Lower leg skin (tissue), 4 donors: ENCODE results near the gene STARD3. TPM values are rescaled to one million over a fixed set of nuclear protein-coding genes. Genes with fewer than 3 reads are reported as not detected.

Source experiments
- DNase-seq, 2 donors: peaks; one replicate each; pipeline ENCODE4 v3.0.0-alpha.2; 2019; ENCODE audit warnings: low spot score in 2 of 2
- H3K4me3 ChIP-seq: fragments of 200-600 bp; sonication (generic); 2 replicates; pipeline ENCODE4 v1.5.1; 2017; ENCODE audit warnings: mild to moderate bottlenecking, low read depth; ENCODE audit not compliant: poor library complexity, severe bottlenecking
- POLR2A ChIP-seq, 2 donors: fragments of 450-650 bp; IDR thresholded peaks; one replicate each; pipeline ENCODE4 v1.6.1; 2016 to 2017; ENCODE audit warnings: antibody characterized with exemption in 2 of 2, mild to moderate bottlenecking in 1 of 2, moderate library complexity in 1 of 2
- WGBS, 2 donors: methylation state at CpG; one replicate each; pipeline ENCODE4 v1.1.5; 2018; 5-methylcytosine and 5-hydroxymethylcytosine counted together
- intact Hi-C: fragments of 100-400 bp; cut with DNase I; formaldehyde crosslinking; loops from one replicate; pipeline ENCODE4 v1.15.0; 2023; ENCODE audit warnings: low total_unique reads
- total RNA-seq, 4 donors: library from RNA; depleted of rRNA; stranded (reverse); fragments of >200 nt; gene quantifications; one replicate each; pipeline ENCODE4 v1.1.0, GENCODE V29; 2016
- TF ChIP-seq, protein P1 (sequence below), 3 donors: fragments of 450-650 bp; IDR thresholded peaks; one replicate each; pipeline ENCODE4 v1.5.1; 2016; ENCODE audit warnings: antibody characterized with exemption in 3 of 3, mild to moderate bottlenecking in 3 of 3, moderate library complexity in 2 of 3

STARD3 gene
- total RNA-seq, 4 donors from 2014 or later: 47.7 to 99.7 (median 65.7) TPM

DNA sequence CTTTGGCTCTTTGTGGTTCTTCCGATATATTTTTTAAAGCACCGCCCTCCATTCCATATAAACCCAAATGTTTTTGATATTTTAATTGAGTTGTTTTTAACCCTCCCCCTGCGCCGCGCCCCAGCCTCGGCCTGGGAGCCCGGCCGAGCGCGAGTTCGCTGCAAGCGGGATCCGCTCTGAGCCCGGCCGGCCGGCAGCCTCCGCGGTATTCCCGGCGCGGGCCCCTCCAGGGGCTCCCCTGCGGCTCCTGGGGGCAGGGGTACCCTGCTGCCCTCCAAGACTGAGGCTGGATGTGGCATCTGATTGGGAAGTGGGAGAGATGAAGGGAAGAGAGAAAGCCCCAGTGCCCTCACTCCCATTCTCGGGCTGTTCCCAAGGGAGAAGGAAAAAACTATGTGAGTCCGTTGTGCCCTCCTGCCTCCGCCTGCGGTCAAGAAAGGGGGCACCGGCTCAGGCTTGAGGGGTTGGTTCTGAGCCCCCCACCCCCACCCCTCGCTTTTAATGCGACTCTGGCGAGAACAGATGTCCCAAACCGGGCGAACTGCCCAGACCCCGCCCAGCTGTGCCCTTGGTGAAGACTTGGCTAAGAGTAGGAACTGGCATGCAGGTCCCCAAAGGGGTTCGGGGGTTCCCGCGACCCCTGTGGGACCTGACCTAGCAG, 37.8 kb upstream of the STARD3 start:
- intact Hi-C loops: no loop called here
- no peak for DNase-seq
- no peak for TF ChIP-seq POLR2A (IDR thresholded peaks at IDR 0.05)
- TF ChIP-seq, protein P1, sequence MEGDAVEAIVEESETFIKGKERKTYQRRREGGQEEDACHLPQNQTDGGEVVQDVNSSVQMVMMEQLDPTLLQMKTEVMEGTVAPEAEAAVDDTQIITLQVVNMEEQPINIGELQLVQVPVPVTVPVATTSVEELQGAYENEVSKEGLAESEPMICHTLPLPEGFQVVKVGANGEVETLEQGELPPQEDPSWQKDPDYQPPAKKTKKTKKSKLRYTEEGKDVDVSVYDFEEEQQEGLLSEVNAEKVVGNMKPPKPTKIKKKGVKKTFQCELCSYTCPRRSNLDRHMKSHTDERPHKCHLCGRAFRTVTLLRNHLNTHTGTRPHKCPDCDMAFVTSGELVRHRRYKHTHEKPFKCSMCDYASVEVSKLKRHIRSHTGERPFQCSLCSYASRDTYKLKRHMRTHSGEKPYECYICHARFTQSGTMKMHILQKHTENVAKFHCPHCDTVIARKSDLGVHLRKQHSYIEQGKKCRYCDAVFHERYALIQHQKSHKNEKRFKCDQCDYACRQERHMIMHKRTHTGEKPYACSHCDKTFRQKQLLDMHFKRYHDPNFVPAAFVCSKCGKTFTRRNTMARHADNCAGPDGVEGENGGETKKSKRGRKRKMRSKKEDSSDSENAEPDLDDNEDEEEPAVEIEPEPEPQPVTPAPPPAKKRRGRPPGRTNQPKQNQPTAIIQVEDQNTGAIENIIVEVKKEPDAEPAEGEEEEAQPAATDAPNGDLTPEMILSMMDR (IDR thresholded peaks at IDR 0.05): no peak
- WGBS, 2 donors: 1 to 2% methylated on average over 33 to 36 of the region's 36 CpGs
- no peak overlapping the region for H3K4me3 ChIP-seq

DNA sequence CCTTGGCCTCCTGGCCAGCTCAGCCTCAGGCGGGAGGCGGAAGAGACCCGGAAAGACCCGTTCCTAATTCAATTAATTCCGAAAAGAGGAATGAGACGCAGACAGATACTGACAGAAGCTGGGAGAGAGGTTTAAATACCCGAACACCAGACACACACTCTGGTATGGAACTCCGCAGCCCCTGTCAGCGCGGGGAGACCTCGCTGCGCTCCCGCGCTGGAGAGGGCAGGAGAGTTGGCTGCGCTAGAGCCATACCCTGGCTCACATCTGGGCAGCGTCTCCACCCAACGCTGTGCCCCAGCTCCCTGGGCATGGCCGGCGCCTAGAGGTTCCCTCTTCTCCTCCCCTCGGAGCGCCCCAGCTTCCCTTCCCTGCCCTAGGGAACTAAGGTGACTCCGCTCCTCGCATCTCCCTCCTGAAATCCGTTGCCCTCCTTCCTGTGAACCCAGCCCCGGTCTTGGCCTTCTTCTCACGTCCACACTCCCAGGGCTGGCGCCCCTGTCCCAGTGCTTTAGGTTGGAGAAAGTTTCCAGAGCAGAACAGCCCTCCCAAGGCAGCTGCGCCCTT, 37.2 kb upstream of the STARD3 start:
- intact Hi-C loops: no loop called here
- no peak overlapping the region for H3K4me3 ChIP-seq
- WGBS, 2 donors: 5 to 6% methylated on average over 28 of the region's 28 CpGs
- no peak for DNase-seq
- no peak for TF ChIP-seq POLR2A (IDR thresholded peaks at IDR 0.05)
- TF ChIP-seq, protein P1 (IDR thresholded peaks at IDR 0.05): no peak

DNA sequence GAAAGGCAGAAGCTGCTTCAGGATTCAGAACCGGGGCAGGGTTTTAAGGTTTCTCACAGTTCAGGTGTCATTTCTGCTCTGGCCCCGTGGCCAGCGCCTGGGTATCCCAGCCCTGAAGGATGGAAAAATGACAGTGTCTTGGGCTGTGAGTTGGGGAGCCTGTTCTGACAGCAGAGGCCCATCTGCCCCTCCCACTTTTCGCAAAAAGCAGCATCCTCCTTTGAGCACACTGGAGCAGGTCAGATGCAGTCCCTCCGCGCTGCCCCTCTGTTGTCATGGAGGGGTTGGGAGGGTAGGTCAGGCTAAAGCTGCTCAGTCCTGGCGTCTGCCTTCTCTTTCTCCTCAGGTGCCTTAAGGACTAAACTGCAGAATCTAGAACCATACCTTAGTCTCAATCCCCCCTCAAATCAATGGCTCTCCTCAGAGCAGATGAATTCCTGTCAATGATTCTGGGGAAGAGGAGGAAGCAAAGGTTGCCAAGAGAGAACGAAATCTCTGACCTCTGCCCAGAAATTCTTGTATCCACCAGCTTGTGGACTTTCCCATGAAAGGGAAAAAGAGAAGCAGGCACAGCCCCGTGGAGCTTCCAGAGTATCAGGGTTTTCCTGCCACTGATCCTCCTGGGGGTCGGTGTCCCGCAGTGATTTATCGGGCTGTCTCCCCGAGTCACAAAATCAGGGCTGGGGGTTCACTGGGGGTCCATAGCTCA, 36.5 kb upstream of the STARD3 start:
- TF ChIP-seq, protein P1 (IDR thresholded peaks at IDR 0.05): no peak
- TF ChIP-seq POLR2A (IDR thresholded peaks at IDR 0.05): no peak
- no peak for DNase-seq
- WGBS, 2 donors: 13 to 20% methylated on average over 13 of the region's 13 CpGs
- intact Hi-C loops: no loop called here
- H3K4me3 ChIP-seq: no peak overlapping the region

DNA sequence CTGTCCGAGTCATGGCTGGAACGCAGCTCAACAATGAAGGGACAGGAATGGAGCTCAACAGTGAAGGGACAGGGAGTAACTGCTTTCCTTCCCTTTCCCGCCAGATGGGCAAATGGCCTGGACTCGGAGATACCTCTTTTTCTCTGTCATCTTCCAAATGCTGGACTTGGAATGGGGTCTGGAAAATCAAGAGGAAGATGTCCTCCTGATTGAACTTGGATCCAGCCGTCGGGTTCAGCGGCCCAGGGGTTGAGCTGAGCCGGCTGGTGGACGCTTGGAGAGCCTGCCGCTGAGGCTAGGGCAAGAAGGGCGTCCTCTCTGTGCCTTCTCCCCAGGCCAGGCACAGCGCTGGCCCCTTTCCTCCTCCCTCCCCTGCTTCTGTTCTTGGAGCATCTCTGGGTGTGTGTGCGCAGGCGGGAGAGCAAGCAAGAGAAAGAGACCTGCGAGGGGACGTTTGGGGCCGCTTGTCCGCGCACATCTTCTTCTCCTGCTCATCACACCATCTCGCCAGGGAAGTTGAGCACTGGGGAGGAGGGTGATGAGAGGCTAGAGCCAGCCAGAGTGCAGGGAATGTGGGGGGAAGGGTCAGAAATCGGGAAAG, 35.8 kb upstream of the STARD3 start:
- H3K4me3 ChIP-seq: no peak overlapping the region
- TF ChIP-seq, protein P1 (IDR thresholded peaks at IDR 0.05): no peak
- no peak for TF ChIP-seq POLR2A (IDR thresholded peaks at IDR 0.05)
- DNase-seq: no peak
- 37 to 58% methylated on average over 19 to 21 of the region's 21 CpGs for WGBS, 2 donors
- intact Hi-C loops: no loop called here

DNA sequence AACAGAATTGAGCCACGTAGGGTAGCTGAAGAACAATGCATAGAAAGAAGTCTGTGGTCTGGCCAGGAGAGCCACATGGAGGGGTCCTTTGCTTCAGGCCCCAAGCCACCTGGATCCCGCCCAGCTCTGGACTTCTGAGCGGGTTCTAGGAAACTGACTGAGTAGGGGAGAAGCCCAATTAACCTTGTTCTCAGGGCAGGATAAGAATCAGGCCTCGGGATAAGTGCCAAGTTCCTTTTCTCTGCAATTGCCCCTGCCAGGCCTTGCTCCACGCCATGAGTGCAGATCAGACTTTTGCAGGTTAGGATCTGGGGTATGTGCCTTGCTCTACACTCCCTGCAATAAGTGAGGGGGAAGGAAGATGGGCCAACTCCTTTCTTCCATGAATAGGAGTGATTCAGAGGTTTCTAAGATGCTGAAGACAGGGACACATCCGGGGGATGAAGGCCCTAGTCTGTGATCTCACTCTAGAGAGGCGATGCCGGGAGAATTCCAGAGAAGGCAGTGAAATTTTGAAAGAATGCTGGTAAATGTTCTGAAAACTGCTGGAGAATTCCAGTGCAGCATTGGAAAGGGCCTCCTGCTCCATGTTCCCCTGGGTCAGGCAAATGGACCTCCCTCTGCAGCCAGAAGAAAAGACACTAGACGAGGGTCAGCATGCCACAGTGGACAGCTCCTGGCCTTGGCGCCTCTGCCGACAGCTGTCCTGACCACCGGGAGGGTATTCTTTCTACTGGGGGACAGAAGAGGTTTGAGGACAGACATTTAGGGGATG, 35.0 kb upstream of the STARD3 start:
- DNase-seq: no peak
- TF ChIP-seq, protein P1 (IDR thresholded peaks at IDR 0.05): no peak
- TF ChIP-seq POLR2A (IDR thresholded peaks at IDR 0.05): no peak
- WGBS, 2 donors: 59 to 60% methylated on average over 12 of the region's 12 CpGs
- intact Hi-C loops: no loop called here
- H3K4me3 ChIP-seq: no peak overlapping the region
